PC-3 (cell line): ENCODE results near the gene CDC42BPB.

Experiments
- CTCF ChIP-seq: fragments of 300-600 bp; sonication (generic); conservative IDR thresholded peaks from 2 replicates; pipeline ENCODE4 v1.5.1; 2017; ENCODE audit warnings: antibody characterized with exemption, low read depth, mild to moderate bottlenecking, low read length
- EZH2 ChIP-seq: fragments of 300-600 bp; sonication (generic); IDR thresholded peaks from one replicate; pipeline ENCODE4 v1.6.1; 2017; ENCODE audit warnings: antibody characterized with exemption, mild to moderate bottlenecking, low read length; ENCODE audit not compliant: unreplicated experiment
- EZH2phosphoT487 ChIP-seq: fragments of 300-600 bp; sonication (generic); IDR thresholded peaks from 2 replicates; pipeline ENCODE4 v1.6.1; 2018; ENCODE audit warnings: mild to moderate bottlenecking, antibody characterized with exemption, low read length, borderline replicate concordance

- TF ChIP-seq CTCF (peak; percentile 71), EZH2phosphoT487 (no peak), EZH2 (no peak)
Observed at GRCh38 chr14:102917469-102918211, 139.7 kb downstream of the CDC42BPB start.
